Measurements from ENCODE around the gene MYLK2. TPM values are rescaled to one million over a fixed set of nuclear protein-coding genes. Genes with fewer than 3 reads are reported as not detected.

The MYLK2 gene
- total RNA-seq, 1 experiment from 2014 or later: 0.74 TPM

- Histone ChIP-seq H3K23ac (ENCODE audit: insufficient read length, low read depth, low read length) (no peak overlapping the region), H3K79me1 (ENCODE audit: insufficient read depth, low read depth, low read length, poor library complexity, severe bottlenecking) (no peaks in the 10 kb centered on the region), H3K9me3 (ENCODE audit: control insufficient read depth, low read depth, low read length) (no peaks in the 10 kb centered on the region), H2BK20ac (ENCODE audit: low read depth, low read length, poor library complexity, severe bottlenecking) (no peak overlapping the region), H3K23me2 (ENCODE audit: insufficient read length, low read depth, low read length, poor library complexity, severe bottlenecking) (peaks cover 13% of the 10 kb centered on the region), H3K14ac (ENCODE audit: insufficient read depth, low read length) (no peak overlapping the region), H4K20me1 (ENCODE audit: control insufficient read depth, insufficient read depth, insufficient read length) (no peaks in the 10 kb centered on the region), H4K8ac (replicated peaks; ENCODE audit: insufficient read length, low read depth, low read length) (no peak overlapping the region), H3K9ac (ENCODE audit: extremely low read depth, insufficient read length, low read length) (no peak overlapping the region), H4K5ac (ENCODE audit: insufficient read length, low read depth, low read length) (no peak overlapping the region), H3K18ac (ENCODE audit: insufficient read length, low read depth, low read length) (no peak overlapping the region), H3K4me1 (ENCODE audit: insufficient read depth, low read length) (peaks cover 3% of the 10 kb centered on the region; the same call in 1 of the 2 replicates), H3K27ac (ENCODE audit: insufficient read length, low read depth, low read length) (no peak overlapping the region), H3K4me2 (ENCODE audit: insufficient read depth, insufficient read length, low read length) (peak overlapping the region; percentile 66), H3T11ph (ENCODE audit: low read length) (no peak overlapping the region), H3K4ac (ENCODE audit: low read depth, low read length) (no peak overlapping the region), H3K79me2 (ENCODE audit: insufficient read depth, low read length) (no peaks in the 10 kb centered on the region), H2BK12ac (ENCODE audit: insufficient read length, low read depth, low read length) (no peak overlapping the region), H2BK5ac (ENCODE audit: insufficient read length, low read length) (no peak overlapping the region), H2AFZ (ENCODE audit: low read length) (no peak overlapping the region), H2BK120ac (ENCODE audit: low read depth, low read length, poor library complexity, severe bottlenecking) (no peak overlapping the region), H2AK5ac (ENCODE audit: insufficient read length, low read length) (no peak overlapping the region), H3K27me3 (ENCODE audit: insufficient read depth, low read length) (no peaks in the 10 kb centered on the region), H2BK15ac (ENCODE audit: low read depth, low read length) (no peak overlapping the region), H4K91ac (ENCODE audit: insufficient read length, low read depth, low read length) (no peak overlapping the region), H3K56ac (ENCODE audit: insufficient read length, low read depth, low read length) (no peak overlapping the region)
- Mint-ChIP-seq H3K27me3 (ENCODE audit: low read depth) (peaks cover 20% of the 10 kb centered on the region), H3K27ac (peak overlapping the region; percentile 13 to 93 (median 85); a peak in 5 of 7 replicates), H3K9me3 (no peaks in the 10 kb centered on the region), H3K4me3 (peak overlapping the region; percentile 84 to 85), H3K36me3 (ENCODE audit: insufficient read depth in 1 of 3, low read depth in 3 of 3) (no peaks in the 10 kb centered on the region; a peak in 1 of 7 replicates), H3K4me1 (peaks cover 30 to 33% of the 10 kb centered on the region in 2 experiments)
- TF ChIP-seq CTCF (conservative IDR thresholded peaks at IDR 0.05): no peak
- no peak for DNase-seq
- no CpG with 5 or more reads among the region's 5 CpGs for WGBS (ENCODE audit: extremely low coverage, insufficient read length, low lambda C conversion rate)
Observed at GRCh38 chr20:31862157-31862470, 43.0 kb downstream of the MYLK2 start.

Data from H9 (cell line).